ENCODE measurements around the gene IBTK. TPM values are rescaled to one million over a fixed set of nuclear protein-coding genes. Genes with fewer than 3 reads are reported as not detected.
A peak's percentile ranks its signal among the peaks of the same experiment; 100 is the strongest.

The IBTK gene
- total RNA-seq, 1 donor from 2014 or later = 92.9 TPM

GRCh38 chr6:82178759-82179112 is 68.8 kb downstream of the IBTK start:
- FAIRE-seq (no peak), DNase-seq (ENCODE audit: low read depth) (no peak)
- H3K4me3 ChIP-seq (ENCODE audit: low read depth, low read length) = no peak overlapping the region
- H3K27me3 ChIP-seq (ENCODE audit: control insufficient read depth, insufficient read depth, low read length) = no peaks in the 10 kb centered on the region
- TF ChIP-seq CTCF (IDR thresholded peaks at IDR 0.05; ENCODE audit: insufficient read depth, low read length, severe bottlenecking) = no peak
- peaks cover 1% of the 10 kb centered on the region for H3K36me3 ChIP-seq (ENCODE audit: control insufficient read depth, insufficient read depth, low read length)

DNA sequence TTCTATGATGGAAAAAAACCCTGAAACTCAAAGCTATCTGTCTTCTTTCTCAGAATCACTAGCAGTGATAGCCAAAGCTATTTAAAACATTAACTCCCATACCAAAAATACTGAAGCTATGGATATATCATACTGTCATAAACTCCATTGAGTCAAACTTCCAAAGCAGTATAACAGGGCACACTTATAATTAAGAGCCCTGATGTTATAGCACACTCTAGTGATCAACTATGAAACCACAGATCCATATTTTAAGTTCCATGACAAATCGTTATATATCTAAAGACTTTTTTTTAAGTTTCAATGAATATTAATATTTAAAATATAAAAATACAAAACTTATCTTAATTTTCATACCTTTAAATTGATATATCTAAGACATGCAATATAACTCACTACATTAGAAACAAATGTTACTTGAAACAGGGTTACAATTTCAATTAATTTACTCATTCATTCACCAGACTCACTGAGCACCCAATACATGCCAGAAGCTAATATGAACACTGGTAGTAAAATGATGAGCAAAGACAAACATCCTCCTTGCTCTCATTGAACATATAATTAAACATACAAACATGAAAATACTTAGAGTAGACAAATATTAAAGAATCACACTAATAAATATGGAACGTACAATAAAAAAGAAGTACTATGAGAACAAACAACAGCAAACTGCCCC is 69.3 kb downstream of the IBTK start:
- DNase-seq (ENCODE audit: low read depth) (peak; percentile 38), FAIRE-seq (no peak)
- peak; percentile 32 for TF ChIP-seq CTCF (IDR thresholded peaks at IDR 0.05; ENCODE audit: insufficient read depth, low read length, severe bottlenecking)
- peaks cover 1% of the 10 kb centered on the region for H3K36me3 ChIP-seq (ENCODE audit: control insufficient read depth, insufficient read depth, low read length)
- H3K4me3 ChIP-seq (ENCODE audit: low read depth, low read length) = no peak overlapping the region
- H3K27me3 ChIP-seq (ENCODE audit: control insufficient read depth, insufficient read depth, low read length) = no peaks in the 10 kb centered on the region

DNA sequence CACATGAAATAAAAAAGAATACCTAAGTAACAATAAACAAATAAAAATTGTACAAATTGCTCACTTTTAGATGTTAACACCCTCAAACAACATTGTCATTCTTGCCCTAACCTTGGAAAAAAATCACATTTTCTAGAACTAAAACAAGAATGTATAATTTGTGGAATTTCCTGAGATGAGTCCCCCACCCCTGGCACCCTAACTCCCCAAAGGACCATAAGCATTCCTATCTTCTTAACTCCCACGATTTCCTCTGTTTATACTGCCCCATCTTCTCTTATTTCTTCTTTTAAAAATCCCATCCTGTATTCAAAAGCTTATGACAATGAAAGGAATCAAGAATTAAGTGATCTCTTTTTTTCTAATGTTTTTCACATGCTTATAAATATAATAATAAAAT is 70.9 kb downstream of the IBTK start:
- no peak for TF ChIP-seq CTCF (IDR thresholded peaks at IDR 0.05; ENCODE audit: insufficient read depth, low read length, severe bottlenecking)
- no peak for DNase-seq (ENCODE audit: low read depth)
- no peak for FAIRE-seq
- Histone ChIP-seq H3K36me3 (ENCODE audit: control insufficient read depth, insufficient read depth, low read length) (peaks cover 1% of the 10 kb centered on the region), H3K4me3 (ENCODE audit: low read depth, low read length) (no peak overlapping the region), H3K27me3 (ENCODE audit: control insufficient read depth, insufficient read depth, low read length) (no peaks in the 10 kb centered on the region)

- no peak overlapping the region for H3K4me3 ChIP-seq (ENCODE audit: low read depth, low read length)
- no peak for TF ChIP-seq CTCF (IDR thresholded peaks at IDR 0.05; ENCODE audit: insufficient read depth, low read length, severe bottlenecking)
- DNase-seq (ENCODE audit: low read depth) (no peak), FAIRE-seq (no peak)
- no peaks in the 10 kb centered on the region for H3K27me3 ChIP-seq (ENCODE audit: control insufficient read depth, insufficient read depth, low read length)
- peaks cover 1% of the 10 kb centered on the region for H3K36me3 ChIP-seq (ENCODE audit: control insufficient read depth, insufficient read depth, low read length)
Observed at GRCh38 chr6:82172594-82172993, 75.0 kb downstream of the IBTK start.

GRCh38 chr6:82169138-82169876 is 78.2 kb downstream of the IBTK start:
- H3K4me3 ChIP-seq (ENCODE audit: low read depth, low read length) = no peak overlapping the region
- FAIRE-seq (no peak), DNase-seq (ENCODE audit: low read depth) (no peak)
- no peaks in the 10 kb centered on the region for H3K27me3 ChIP-seq (ENCODE audit: control insufficient read depth, insufficient read depth, low read length)
- no peak for TF ChIP-seq CTCF (IDR thresholded peaks at IDR 0.05; ENCODE audit: insufficient read depth, low read length, severe bottlenecking)
- H3K36me3 ChIP-seq (ENCODE audit: control insufficient read depth, insufficient read depth, low read length) = no peaks in the 10 kb centered on the region
